ENCODE results near the gene APBA2. TPM values are rescaled to one million over a fixed set of nuclear protein-coding genes. Genes with fewer than 3 reads are reported as not detected.

Gene APBA2
- polyA plus RNA-seq, 1 donor (not counting 4 experiments of a cell fraction or from before 2014, with no cell fraction given), result 5.5 TPM

- Histone ChIP-seq H4K20me1 (ENCODE audit: control insufficient read depth, extremely low read depth, insufficient read depth, low read length) (no peaks in the 10 kb centered on the region), H3K4me3 (ENCODE audit: control insufficient read depth in 2 of 3, extremely low read depth in 1 of 3, insufficient read depth in 2 of 3, low read depth in 1 of 3, low read length in 3 of 3) (no peak overlapping the region), H2AFZ (ENCODE audit: control insufficient read depth, low read length) (no peak overlapping the region), H3K4me1 (ENCODE audit: control insufficient read depth, extremely low read depth, insufficient read depth, low read length) (no peaks in the 10 kb centered on the region), H3K36me3 (ENCODE audit: control insufficient read depth in 2 of 2, extremely low read depth in 1 of 2, insufficient read depth in 2 of 2, low read length in 2 of 2) (no peaks in the 10 kb centered on the region), H3K9me3 (ENCODE audit: control insufficient read depth, low read depth, low read length) (no peaks in the 10 kb centered on the region), H3K9me1 (ENCODE audit: control insufficient read depth, extremely low read depth, insufficient read depth, low read length) (no peaks in the 10 kb centered on the region), H3K27me3 (ENCODE audit: control insufficient read depth, extremely low read depth, insufficient read depth, low read length) (no peaks in the 10 kb centered on the region), H3K79me2 (ENCODE audit: control insufficient read depth, insufficient read depth, low read length) (no peaks in the 10 kb centered on the region), H3K4me2 (ENCODE audit: control insufficient read depth, extremely low read depth, insufficient read depth, low read depth, low read length) (no peak overlapping the region), H3K27ac (ENCODE audit: control insufficient read depth, insufficient read depth, low read length) (no peak overlapping the region), H3K9ac (ENCODE audit: control insufficient read depth, extremely low read depth, insufficient read depth, low read length) (no peak overlapping the region)
- TF ChIP-seq EZH2 (IDR thresholded peaks at IDR 0.05; ENCODE audit: low read length), result no peak
- no peak for FAIRE-seq
- dilution Hi-C loops (cut with MboI; ENCODE audit: extremely low pct_ligation_motif_present, low sequenced_read_pairs), result no loop called here
- no peak for DNase-seq (ENCODE audit: low read depth, low spot score)
Measured at GRCh38 chr15:29093065-29093435, 207.3 kb downstream of the APBA2 start.

DNA sequence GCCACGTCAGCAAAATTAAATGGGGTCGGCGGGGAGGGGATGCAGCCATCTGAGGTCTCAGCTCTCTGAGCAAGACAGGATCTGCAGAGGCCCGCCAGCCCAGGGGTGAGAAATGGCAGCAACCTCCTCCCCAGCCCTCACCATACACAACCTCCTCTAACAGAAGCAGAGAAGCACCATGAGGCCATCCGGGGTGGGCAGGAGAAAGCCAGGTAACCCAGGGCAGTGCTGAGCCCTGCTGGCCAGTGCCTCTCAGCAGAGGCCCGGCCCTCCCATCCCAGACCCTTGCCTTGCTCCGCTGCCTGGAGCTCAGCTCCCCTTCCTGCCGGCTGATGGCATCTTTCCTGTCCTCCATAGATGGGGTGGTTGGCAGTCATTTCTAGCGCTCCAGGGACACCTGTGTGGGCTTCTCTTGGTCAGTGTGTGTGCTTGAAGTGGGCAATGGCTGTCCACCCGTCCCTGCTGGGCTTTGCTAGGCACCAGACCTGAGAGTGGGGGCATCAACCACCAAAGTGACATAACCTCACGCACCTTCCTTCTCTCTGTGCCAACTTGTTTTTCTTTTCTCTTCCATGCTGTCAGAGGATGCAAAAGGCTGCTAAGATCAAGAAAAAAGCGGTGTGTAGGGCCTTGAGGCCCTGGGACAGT is 208.0 kb downstream of the APBA2 start:
- Histone ChIP-seq H3K27me3 (ENCODE audit: control insufficient read depth, extremely low read depth, insufficient read depth, low read length) (no peaks in the 10 kb centered on the region), H3K36me3 (ENCODE audit: control insufficient read depth in 2 of 2, extremely low read depth in 1 of 2, insufficient read depth in 2 of 2, low read length in 2 of 2) (no peaks in the 10 kb centered on the region), H3K4me2 (ENCODE audit: control insufficient read depth, extremely low read depth, insufficient read depth, low read depth, low read length) (no peak overlapping the region), H4K20me1 (ENCODE audit: control insufficient read depth, extremely low read depth, insufficient read depth, low read length) (no peaks in the 10 kb centered on the region), H2AFZ (ENCODE audit: control insufficient read depth, low read length) (no peak overlapping the region), H3K4me3 (ENCODE audit: control insufficient read depth in 2 of 3, extremely low read depth in 1 of 3, insufficient read depth in 2 of 3, low read depth in 1 of 3, low read length in 3 of 3) (no peak overlapping the region), H3K27ac (ENCODE audit: control insufficient read depth, insufficient read depth, low read length) (no peak overlapping the region), H3K9ac (ENCODE audit: control insufficient read depth, extremely low read depth, insufficient read depth, low read length) (no peak overlapping the region), H3K9me1 (ENCODE audit: control insufficient read depth, extremely low read depth, insufficient read depth, low read length) (no peaks in the 10 kb centered on the region), H3K4me1 (ENCODE audit: control insufficient read depth, extremely low read depth, insufficient read depth, low read length) (no peaks in the 10 kb centered on the region), H3K9me3 (ENCODE audit: control insufficient read depth, low read depth, low read length) (no peaks in the 10 kb centered on the region), H3K79me2 (ENCODE audit: control insufficient read depth, insufficient read depth, low read length) (no peaks in the 10 kb centered on the region)
- DNase-seq (ENCODE audit: low read depth, low spot score) (no peak), FAIRE-seq (no peak)
- TF ChIP-seq EZH2 (IDR thresholded peaks at IDR 0.05; ENCODE audit: low read length) (no peak), CTCF (optimal IDR thresholded peaks at IDR 0.05 in 1 of 3, IDR thresholded peaks at IDR 0.05 in 1 of 3, conservative IDR thresholded peaks at IDR 0.05 in 1 of 3; ENCODE audit: extremely low read depth in 1 of 3, insufficient read depth in 2 of 3, low read length in 3 of 3) (no peak)
- dilution Hi-C loops (cut with MboI; ENCODE audit: extremely low pct_ligation_motif_present, low sequenced_read_pairs), result no loop called here

DNA sequence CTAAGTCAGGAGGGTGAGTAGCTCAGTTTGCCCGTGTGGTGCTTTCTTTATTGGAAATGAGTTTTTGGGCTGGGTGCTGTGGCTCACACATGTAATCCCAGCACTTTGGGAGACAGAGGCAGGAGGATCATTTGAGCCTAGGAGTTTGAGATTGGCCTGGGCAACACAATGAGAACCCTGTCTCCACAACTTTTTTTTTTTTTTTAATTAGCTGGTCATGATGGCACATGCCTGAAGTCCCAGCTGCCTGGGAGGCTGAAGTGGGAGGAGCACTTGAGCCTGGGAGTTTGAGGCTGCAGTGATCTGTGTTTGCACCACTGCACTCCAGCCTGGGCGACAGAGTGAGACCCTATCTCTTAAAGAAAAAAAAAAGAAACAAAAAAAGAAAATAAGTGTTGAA is 208.9 kb downstream of the APBA2 start:
- H3K79me2 ChIP-seq (ENCODE audit: control insufficient read depth, insufficient read depth, low read length), result no peaks in the 10 kb centered on the region
- no peak overlapping the region for H3K4me2 ChIP-seq (ENCODE audit: control insufficient read depth, extremely low read depth, insufficient read depth, low read depth, low read length)
- no peaks in the 10 kb centered on the region for H3K4me1 ChIP-seq (ENCODE audit: control insufficient read depth, extremely low read depth, insufficient read depth, low read length)
- H3K27ac ChIP-seq (ENCODE audit: control insufficient read depth, insufficient read depth, low read length), result no peak overlapping the region
- DNase-seq (ENCODE audit: low read depth, low spot score) (no peak), FAIRE-seq (no peak)
- H3K36me3 ChIP-seq (ENCODE audit: control insufficient read depth in 2 of 2, extremely low read depth in 1 of 2, insufficient read depth in 2 of 2, low read length in 2 of 2), result no peaks in the 10 kb centered on the region
- no peaks in the 10 kb centered on the region for H3K9me3 ChIP-seq (ENCODE audit: control insufficient read depth, low read depth, low read length)
- no peaks in the 10 kb centered on the region for H3K9me1 ChIP-seq (ENCODE audit: control insufficient read depth, extremely low read depth, insufficient read depth, low read length)
- H4K20me1 ChIP-seq (ENCODE audit: control insufficient read depth, extremely low read depth, insufficient read depth, low read length), result no peaks in the 10 kb centered on the region
- no peak overlapping the region for H2AFZ ChIP-seq (ENCODE audit: control insufficient read depth, low read length)
- dilution Hi-C loops (cut with MboI; ENCODE audit: extremely low pct_ligation_motif_present, low sequenced_read_pairs), result no loop called here
- TF ChIP-seq EZH2 (IDR thresholded peaks at IDR 0.05; ENCODE audit: low read length) (no peak), CTCF (optimal IDR thresholded peaks at IDR 0.05 in 1 of 3, IDR thresholded peaks at IDR 0.05 in 1 of 3, conservative IDR thresholded peaks at IDR 0.05 in 1 of 3; ENCODE audit: extremely low read depth in 1 of 3, insufficient read depth in 2 of 3, low read length in 3 of 3) (no peak)
- H3K27me3 ChIP-seq (ENCODE audit: control insufficient read depth, extremely low read depth, insufficient read depth, low read length), result no peaks in the 10 kb centered on the region
- H3K9ac ChIP-seq (ENCODE audit: control insufficient read depth, extremely low read depth, insufficient read depth, low read length), result no peak overlapping the region
- no peak overlapping the region for H3K4me3 ChIP-seq (ENCODE audit: control insufficient read depth in 2 of 3, extremely low read depth in 1 of 3, insufficient read depth in 2 of 3, low read depth in 1 of 3, low read length in 3 of 3)
